Transverse colon (tissue), 4 donors: ENCODE measurements around the gene PHLDB2. TPM values are rescaled to one million over a fixed set of nuclear protein-coding genes. Genes with fewer than 3 reads are reported as not detected.
A peak's percentile ranks its signal among the peaks of the same experiment; 100 is the strongest.

ENCODE experiments used
- DNase-seq: peaks from one replicate; pipeline ENCODE4 v3.0.0-alpha.2; 2019
- H3K27ac ChIP-seq, 4 donors: fragments of 200-600 bp; sonication (generic); 2 replicates each; pipeline ENCODE4 v1.5.1; 2016 to 2018; ENCODE audit warnings: inconsistent platforms in 4 of 4
- H3K27me3 ChIP-seq: fragments of 200-600 bp; sonication (generic); 2 replicates; pipeline ENCODE4 v1.5.1; 2017; ENCODE audit warnings: inconsistent platforms
- H3K36me3 ChIP-seq, 4 donors: fragments of 200-600 bp; sonication (generic); 2 replicates each; pipeline ENCODE4 v1.5.1; 2017 to 2019; ENCODE audit warnings: inconsistent platforms in 4 of 4
- H3K4me1 ChIP-seq, 4 donors: fragments of 200-600 bp; sonication (generic); 2 replicates each; pipeline ENCODE4 v1.5.1; 2017 to 2020; ENCODE audit warnings: inconsistent platforms in 4 of 4
- H3K4me3 ChIP-seq, 4 donors: fragments of 200-600 bp; sonication (generic); 1 replicate in 1 of 4; 2 replicates in 3 of 4; pipeline versions ENCODE4 v1.5.1 to v1.6.1; 2017 to 2019; ENCODE audit warnings: inconsistent platforms in 4 of 4
- H3K9me3 ChIP-seq, 2 donors: fragments of 200-600 bp; sonication (generic); 2 replicates each; pipeline ENCODE4 v1.5.1; 2017 to 2019; ENCODE audit warnings: inconsistent platforms in 2 of 2
- EP300 ChIP-seq: sonication (generic); formaldehyde crosslinking; IDR thresholded peaks from one replicate; pipeline ENCODE4 v1.6.1; 2017; ENCODE audit warnings: antibody characterized with exemption, low read depth
- POLR2A ChIP-seq: fragments of 450-650 bp; IDR thresholded peaks from one replicate; pipeline ENCODE4 v1.6.1; 2016; ENCODE audit warnings: antibody characterized with exemption, mild to moderate bottlenecking, moderate library complexity
- POLR2AphosphoS5 ChIP-seq, 3 donors: sonication (generic); formaldehyde crosslinking; IDR thresholded peaks; one replicate each; pipeline ENCODE4 v1.6.1; 2016; ENCODE audit warnings: antibody characterized with exemption in 3 of 3
- WGBS, 2 donors: methylation state at CpG; one replicate each; pipeline ENCODE4 v1.1.5; 2018; ENCODE audit warnings: low coverage in 1 of 2; 5-methylcytosine and 5-hydroxymethylcytosine counted together
- in situ Hi-C, 4 donors: fragments of 200-750 bp; cut with MboI; loops; one replicate each; pipeline versions ENCODE4 v1.15.0 to v1.15.1; 2017; ENCODE audit warnings: low sequenced_read_pairs in 3 of 4, low pct_ligation_motif_present in 1 of 4, low pct_unique_long_range_greater_than_20kb in 1 of 4
- intact Hi-C: fragments of 100-400 bp; cut with DNase I; formaldehyde crosslinking; loops from one replicate; pipeline ENCODE4 v1.15.1; 2023; ENCODE audit warnings: low total_unique reads
- total RNA-seq, 4 donors: library from RNA; depleted of rRNA; stranded (reverse); fragments of >200 nt; gene quantifications; one replicate each; pipeline ENCODE4 v1.1.0, GENCODE V29; 2016
- TF ChIP-seq, protein P1 (sequence below), 5 experiments: fragments of 200-600 bp in 3 of 5; fragments of 450-650 bp in 2 of 5; sonication (generic) in 3 of 5; IDR thresholded peaks; 1 replicate in 2 of 5; 2 replicates in 3 of 5; pipeline ENCODE4 v1.5.1; 2016 to 2017; ENCODE audit warnings: antibody characterized with exemption in 5 of 5, inconsistent platforms in 3 of 5, mild to moderate bottlenecking in 2 of 5, moderate library complexity in 1 of 5

PHLDB2 gene
- total RNA-seq, 4 donors from 2014 or later = 20.3 to 43.8 (median 24.5) TPM

DNA sequence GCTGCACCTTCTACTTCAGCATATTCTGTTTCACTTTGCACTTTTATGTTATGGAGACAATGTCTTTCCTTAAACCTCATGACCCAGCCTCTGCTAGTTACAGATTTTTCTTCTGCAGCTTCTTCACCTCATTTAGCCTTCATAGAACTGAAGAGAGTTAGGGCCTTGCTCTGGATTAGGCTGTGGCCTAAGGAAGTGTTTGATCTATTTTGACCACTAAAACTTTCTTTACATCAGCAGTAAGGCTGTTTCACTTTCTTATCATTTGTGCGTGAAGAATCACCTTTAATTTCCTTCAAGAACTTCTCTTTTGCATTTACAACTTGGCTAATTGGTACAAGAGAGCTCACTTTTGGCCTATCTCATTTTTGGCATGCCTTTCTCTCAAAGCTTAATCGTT is 40.9 kb downstream of the PHLDB2 start:
- no peak overlapping the region for H3K27ac ChIP-seq
- no peaks in the 10 kb centered on the region for H3K27me3 ChIP-seq
- H3K4me1 ChIP-seq = peaks cover 0 to 6% (median 5%) of the 10 kb centered on the region in 4 donors
- intact Hi-C loops (no loop called here), in situ Hi-C loops (no loop called here)
- no peak overlapping the region for H3K4me3 ChIP-seq
- 65 to 71% methylated on average over 2 of the region's 2 CpGs for WGBS, 2 donors
- no peak for TF ChIP-seq EP300
- no peak for TF ChIP-seq POLR2A
- TF ChIP-seq POLR2AphosphoS5 (IDR thresholded peaks at IDR 0.05) = no peak
- no peaks in the 10 kb centered on the region for H3K36me3 ChIP-seq
- no peak for DNase-seq
- no peaks in the 10 kb centered on the region for H3K9me3 ChIP-seq

DNA sequence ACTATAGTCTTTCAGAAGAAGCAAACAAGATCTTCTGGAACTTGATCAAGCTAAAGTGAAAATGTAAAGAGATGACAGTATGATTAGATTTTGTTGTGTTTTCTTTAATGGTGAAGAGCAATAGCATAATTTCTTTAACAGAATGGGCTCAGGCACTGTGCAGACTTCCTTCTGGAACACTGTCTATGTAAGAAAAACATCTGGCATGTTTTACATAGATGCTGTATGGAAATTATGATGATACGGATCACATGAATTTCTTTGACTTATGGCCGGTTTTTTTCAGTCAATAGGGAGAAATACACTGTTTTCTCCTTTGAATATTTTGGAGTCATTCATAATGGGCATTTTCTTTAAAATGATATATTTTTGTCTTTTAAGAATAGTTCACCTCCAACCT is 42.6 kb downstream of the PHLDB2 start:
- intact Hi-C loops = no loop called here
- no peak overlapping the region for H3K27ac ChIP-seq
- TF ChIP-seq, protein P1, sequence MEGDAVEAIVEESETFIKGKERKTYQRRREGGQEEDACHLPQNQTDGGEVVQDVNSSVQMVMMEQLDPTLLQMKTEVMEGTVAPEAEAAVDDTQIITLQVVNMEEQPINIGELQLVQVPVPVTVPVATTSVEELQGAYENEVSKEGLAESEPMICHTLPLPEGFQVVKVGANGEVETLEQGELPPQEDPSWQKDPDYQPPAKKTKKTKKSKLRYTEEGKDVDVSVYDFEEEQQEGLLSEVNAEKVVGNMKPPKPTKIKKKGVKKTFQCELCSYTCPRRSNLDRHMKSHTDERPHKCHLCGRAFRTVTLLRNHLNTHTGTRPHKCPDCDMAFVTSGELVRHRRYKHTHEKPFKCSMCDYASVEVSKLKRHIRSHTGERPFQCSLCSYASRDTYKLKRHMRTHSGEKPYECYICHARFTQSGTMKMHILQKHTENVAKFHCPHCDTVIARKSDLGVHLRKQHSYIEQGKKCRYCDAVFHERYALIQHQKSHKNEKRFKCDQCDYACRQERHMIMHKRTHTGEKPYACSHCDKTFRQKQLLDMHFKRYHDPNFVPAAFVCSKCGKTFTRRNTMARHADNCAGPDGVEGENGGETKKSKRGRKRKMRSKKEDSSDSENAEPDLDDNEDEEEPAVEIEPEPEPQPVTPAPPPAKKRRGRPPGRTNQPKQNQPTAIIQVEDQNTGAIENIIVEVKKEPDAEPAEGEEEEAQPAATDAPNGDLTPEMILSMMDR (IDR thresholded peaks at IDR 0.05) = no peak
- no peak for TF ChIP-seq POLR2A
- TF ChIP-seq POLR2AphosphoS5 (IDR thresholded peaks at IDR 0.05) = no peak
- TF ChIP-seq EP300 = no peak
- H3K4me1 ChIP-seq = peaks cover 0 to 6% (median 5%) of the 10 kb centered on the region in 4 donors
- no peaks in the 10 kb centered on the region for H3K27me3 ChIP-seq
- in situ Hi-C loops = no loop called here
- WGBS, 2 donors = 81 to 84% methylated on average over 2 of the region's 2 CpGs
- H3K36me3 ChIP-seq = no peaks in the 10 kb centered on the region
- no peaks in the 10 kb centered on the region for H3K9me3 ChIP-seq
- DNase-seq = no peak
- no peak overlapping the region for H3K4me3 ChIP-seq

DNA sequence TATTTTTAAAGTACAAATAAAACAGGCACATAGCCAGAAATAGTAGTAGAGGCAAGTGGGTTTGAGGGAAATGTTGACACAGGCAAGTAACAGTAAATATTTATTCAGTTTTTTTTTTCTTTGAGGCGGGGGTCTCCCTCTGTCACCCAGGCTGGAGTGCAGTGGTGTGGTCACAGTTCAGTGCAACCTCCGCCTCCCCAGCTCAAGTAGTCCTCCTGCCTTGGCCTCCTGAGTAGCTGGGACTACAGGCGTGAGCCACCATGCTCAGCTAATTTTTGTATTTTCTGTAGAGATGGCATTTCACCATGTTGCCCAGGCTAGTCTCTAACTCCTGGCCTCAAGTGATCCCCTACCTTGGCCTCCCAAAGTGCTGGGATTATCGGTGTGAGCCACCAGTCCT is 43.5 kb downstream of the PHLDB2 start:
- H3K4me1 ChIP-seq = peaks cover 0 to 6% (median 5%) of the 10 kb centered on the region in 4 donors
- in situ Hi-C loops = no loop called here
- no peaks in the 10 kb centered on the region for H3K9me3 ChIP-seq
- no peaks in the 10 kb centered on the region for H3K36me3 ChIP-seq
- no peak overlapping the region for H3K4me3 ChIP-seq
- H3K27ac ChIP-seq = peak overlapping the region in 1 of 4 donors; percentile 16
- no peaks in the 10 kb centered on the region for H3K27me3 ChIP-seq
- 85 to 88% methylated on average over 3 to 4 of the region's 4 CpGs for WGBS, 2 donors
- DNase-seq = no peak
- intact Hi-C loops = no loop called here
- TF ChIP-seq EP300 = no peak
- no peak for TF ChIP-seq POLR2A
- TF ChIP-seq, protein P1 (IDR thresholded peaks at IDR 0.05) = no peak
- TF ChIP-seq POLR2AphosphoS5 (IDR thresholded peaks at IDR 0.05) = no peak

DNA sequence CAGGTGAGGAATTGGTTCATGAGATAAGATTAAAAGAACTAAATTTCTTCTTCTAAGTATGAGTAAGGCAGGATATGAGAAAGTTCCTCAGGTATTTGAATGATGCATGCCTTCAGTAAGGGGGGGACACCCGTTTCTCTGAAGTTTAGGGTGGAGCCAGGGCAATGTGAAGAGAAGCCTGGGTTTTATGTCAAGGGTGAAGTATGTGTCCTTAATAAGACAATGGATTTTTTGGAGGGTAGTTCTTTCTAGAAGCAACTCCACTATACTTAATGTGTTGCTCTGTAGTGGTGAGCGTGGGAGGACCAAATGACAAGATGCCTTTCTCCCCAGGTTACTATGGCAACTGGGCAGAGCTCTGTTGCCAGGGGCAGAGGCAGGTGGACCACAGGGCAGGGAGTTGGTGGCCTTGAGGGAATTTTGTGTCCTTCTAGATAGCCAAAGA is 44.0 kb downstream of the PHLDB2 start:
- Histone ChIP-seq H3K4me3 (no peak overlapping the region), H3K4me1 (peaks cover 0 to 6% (median 5%) of the 10 kb centered on the region in 4 donors), H3K27ac (peak overlapping the region in 2 of 4 donors; percentile 8 to 64), H3K27me3 (no peaks in the 10 kb centered on the region), H3K9me3 (no peaks in the 10 kb centered on the region), H3K36me3 (no peaks in the 10 kb centered on the region)
- in situ Hi-C loops (no loop called here), intact Hi-C loops (no loop called here)
- TF ChIP-seq POLR2A (no peak), POLR2AphosphoS5 (IDR thresholded peaks at IDR 0.05) (no peak), EP300 (no peak)
- TF ChIP-seq, protein P1 (IDR thresholded peaks at IDR 0.05) = no peak
- WGBS, 2 donors = 66 to 67% methylated on average over 1 to 2 of the region's 2 CpGs
- DNase-seq = no peak
